Measurements from ENCODE around the gene CD109. TPM values are rescaled to one million over a fixed set of nuclear protein-coding genes. Genes with fewer than 3 reads are reported as not detected.

The CD109 gene
- total RNA-seq, 1 donor from 2014 or later: 60.2 TPM

GRCh38 chr6:73699676-73700459 lies 3.9 kb downstream of the CD109 start:
- Mint-ChIP-seq H3K4me1 (ENCODE audit: unreplicated experiment) (peaks cover 58% of the 10 kb centered on the region), H3K27ac (ENCODE audit: unreplicated experiment) (peak overlapping the region; percentile 98), H3K4me3 (ENCODE audit: unreplicated experiment) (peak overlapping the region; percentile 13), H3K9me3 (ENCODE audit: unreplicated experiment) (no peaks in the 10 kb centered on the region), H3K27me3 (ENCODE audit: unreplicated experiment) (peaks cover 6% of the 10 kb centered on the region), H3K36me3 (ENCODE audit: low read depth, unreplicated experiment) (peaks cover 27% of the 10 kb centered on the region)
- TF ChIP-seq, protein P1, sequence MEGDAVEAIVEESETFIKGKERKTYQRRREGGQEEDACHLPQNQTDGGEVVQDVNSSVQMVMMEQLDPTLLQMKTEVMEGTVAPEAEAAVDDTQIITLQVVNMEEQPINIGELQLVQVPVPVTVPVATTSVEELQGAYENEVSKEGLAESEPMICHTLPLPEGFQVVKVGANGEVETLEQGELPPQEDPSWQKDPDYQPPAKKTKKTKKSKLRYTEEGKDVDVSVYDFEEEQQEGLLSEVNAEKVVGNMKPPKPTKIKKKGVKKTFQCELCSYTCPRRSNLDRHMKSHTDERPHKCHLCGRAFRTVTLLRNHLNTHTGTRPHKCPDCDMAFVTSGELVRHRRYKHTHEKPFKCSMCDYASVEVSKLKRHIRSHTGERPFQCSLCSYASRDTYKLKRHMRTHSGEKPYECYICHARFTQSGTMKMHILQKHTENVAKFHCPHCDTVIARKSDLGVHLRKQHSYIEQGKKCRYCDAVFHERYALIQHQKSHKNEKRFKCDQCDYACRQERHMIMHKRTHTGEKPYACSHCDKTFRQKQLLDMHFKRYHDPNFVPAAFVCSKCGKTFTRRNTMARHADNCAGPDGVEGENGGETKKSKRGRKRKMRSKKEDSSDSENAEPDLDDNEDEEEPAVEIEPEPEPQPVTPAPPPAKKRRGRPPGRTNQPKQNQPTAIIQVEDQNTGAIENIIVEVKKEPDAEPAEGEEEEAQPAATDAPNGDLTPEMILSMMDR (IDR thresholded peaks at IDR 0.05; ENCODE audit: unreplicated experiment): no peak
- DNase-seq (ENCODE audit: low spot score): no peak

DNA sequence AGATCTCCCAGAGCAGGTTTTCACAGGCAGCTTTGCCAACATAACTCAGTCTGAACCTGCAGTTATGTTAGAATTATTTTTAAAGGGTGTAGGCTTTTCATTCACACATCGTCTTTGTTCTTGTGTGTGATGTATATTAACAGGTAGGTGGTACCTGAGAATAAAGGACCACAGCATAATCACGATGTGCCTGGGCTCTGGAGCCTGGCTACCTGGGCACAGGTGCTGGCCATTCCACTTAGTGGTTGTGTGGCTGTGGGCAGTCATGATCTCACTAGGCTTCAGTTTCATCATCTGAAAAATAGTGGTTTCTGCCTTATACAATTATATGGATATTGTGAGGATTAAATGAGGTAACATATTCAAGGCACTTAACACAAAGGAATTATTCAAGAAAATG lies 6.4 kb downstream of the CD109 start:
- TF ChIP-seq, protein P1 (IDR thresholded peaks at IDR 0.05; ENCODE audit: unreplicated experiment): no peak
- H3K36me3 Mint-ChIP-seq (ENCODE audit: low read depth, unreplicated experiment): peaks cover 19% of the 10 kb centered on the region
- peaks cover 40% of the 10 kb centered on the region for H3K4me1 Mint-ChIP-seq (ENCODE audit: unreplicated experiment)
- H3K27ac Mint-ChIP-seq (ENCODE audit: unreplicated experiment): no peak overlapping the region
- H3K4me3 Mint-ChIP-seq (ENCODE audit: unreplicated experiment): no peak overlapping the region
- peaks cover 2% of the 10 kb centered on the region for H3K27me3 Mint-ChIP-seq (ENCODE audit: unreplicated experiment)
- no peaks in the 10 kb centered on the region for H3K9me3 Mint-ChIP-seq (ENCODE audit: unreplicated experiment)
- no peak for DNase-seq (ENCODE audit: low spot score)

GRCh38 chr6:73703466-73703865 lies 7.5 kb downstream of the CD109 start:
- DNase-seq (ENCODE audit: low spot score): no peak
- no peaks in the 10 kb centered on the region for H3K9me3 Mint-ChIP-seq (ENCODE audit: unreplicated experiment)
- peaks cover under 1% of the 10 kb centered on the region for H3K27me3 Mint-ChIP-seq (ENCODE audit: unreplicated experiment)
- peaks cover 12% of the 10 kb centered on the region for H3K36me3 Mint-ChIP-seq (ENCODE audit: low read depth, unreplicated experiment)
- H3K4me3 Mint-ChIP-seq (ENCODE audit: unreplicated experiment): no peak overlapping the region
- TF ChIP-seq, protein P1 (IDR thresholded peaks at IDR 0.05; ENCODE audit: unreplicated experiment): no peak
- peaks cover 32% of the 10 kb centered on the region for H3K4me1 Mint-ChIP-seq (ENCODE audit: unreplicated experiment)
- no peak overlapping the region for H3K27ac Mint-ChIP-seq (ENCODE audit: unreplicated experiment)

GRCh38 chr6:73704260-73704659 lies 8.3 kb downstream of the CD109 start:
- Mint-ChIP-seq H3K4me3 (ENCODE audit: unreplicated experiment) (no peak overlapping the region), H3K9me3 (ENCODE audit: unreplicated experiment) (no peaks in the 10 kb centered on the region), H3K36me3 (ENCODE audit: low read depth, unreplicated experiment) (peaks cover 11% of the 10 kb centered on the region), H3K27me3 (ENCODE audit: unreplicated experiment) (no peaks in the 10 kb centered on the region), H3K4me1 (ENCODE audit: unreplicated experiment) (peaks cover 26% of the 10 kb centered on the region), H3K27ac (ENCODE audit: unreplicated experiment) (no peak overlapping the region)
- DNase-seq (ENCODE audit: low spot score): no peak
- TF ChIP-seq, protein P1 (IDR thresholded peaks at IDR 0.05; ENCODE audit: unreplicated experiment): no peak

- H3K4me3 Mint-ChIP-seq (ENCODE audit: unreplicated experiment): no peak overlapping the region
- H3K27ac Mint-ChIP-seq (ENCODE audit: unreplicated experiment): no peak overlapping the region
- H3K4me1 Mint-ChIP-seq (ENCODE audit: unreplicated experiment): peaks cover 21% of the 10 kb centered on the region
- DNase-seq (ENCODE audit: low spot score): no peak
- H3K27me3 Mint-ChIP-seq (ENCODE audit: unreplicated experiment): no peaks in the 10 kb centered on the region
- H3K36me3 Mint-ChIP-seq (ENCODE audit: low read depth, unreplicated experiment): peaks cover 13% of the 10 kb centered on the region
- TF ChIP-seq, protein P1 (IDR thresholded peaks at IDR 0.05; ENCODE audit: unreplicated experiment): no peak
- H3K9me3 Mint-ChIP-seq (ENCODE audit: unreplicated experiment): no peaks in the 10 kb centered on the region
These were observed 8.8 kb downstream of the CD109 start for GRCh38 chr6:73704798-73705197.
